H1 (cell line): ENCODE measurements around the gene MYOCD. TPM values are rescaled to one million over a fixed set of nuclear protein-coding genes. Genes with fewer than 3 reads are reported as not detected.

ENCODE experiments used
- CTCF ChIA-PET: fragments of 300-600 bp; sonication (Branson Sonifier 250); formaldehyde crosslinking; loops from one replicate; lab custom pipeline; 2021; ENCODE audit not compliant: partially characterized antibody; lab: Charles Lee
- POLR2A ChIA-PET: fragments of 300-600 bp; sonication (Branson Sonifier 250); formaldehyde crosslinking; loops from one replicate; lab custom pipeline; 2021; ENCODE audit warnings: inconsistent platforms; ENCODE audit not compliant: partially characterized antibody; lab: Charles Lee
- DNase-seq, 2 experiments: peaks; one replicate each; pipeline versions ENCODE4 v3.0.0 to v3.0.0-alpha.2; 2010 to 2022; ENCODE audit warnings: low spot score in 2 of 2, low read depth in 1 of 2, mixed read lengths in 1 of 2
- FAIRE-seq: peaks from 2 replicates; lab custom pipeline; 2011; peaks lifted over from hg19 to GRCh38; lab: Jason Lieb, UNC
- H2AFZ ChIP-seq: 2 replicates; pipeline ENCODE4 v1.8.1; 2012; ENCODE audit warnings: low read length, inconsistent platforms
- H2AK5ac ChIP-seq: 2 replicates; pipeline ENCODE4 v1.6.1; 2013; ENCODE audit warnings: low read depth, low read length
- H2BK120ac ChIP-seq: replicated peaks from 2 replicates; pipeline ENCODE3; 2013; ENCODE audit warnings: low read depth, low read length, inconsistent platforms
- H2BK12ac ChIP-seq: 2 replicates; pipeline ENCODE4 v1.6.1; 2013; ENCODE audit warnings: low read depth, low read length
- H2BK15ac ChIP-seq: 2 replicates; pipeline ENCODE4 v1.6.1; 2013; ENCODE audit warnings: low read length
- H2BK20ac ChIP-seq: 2 replicates; pipeline ENCODE4 v1.6.1; 2013; ENCODE audit warnings: low read length
- H2BK5ac ChIP-seq: 2 replicates; pipeline ENCODE4 v1.6.1; 2013; ENCODE audit warnings: low read depth, low read length
- H3K14ac ChIP-seq: 2 replicates; pipeline ENCODE4 v1.6.1; 2013; ENCODE audit warnings: inconsistent platforms; ENCODE audit not compliant: insufficient read length
- H3K18ac ChIP-seq: 2 replicates; pipeline ENCODE4 v1.6.1; 2013; ENCODE audit warnings: low read length; ENCODE audit errors: extremely low read depth
- H3K23ac ChIP-seq: 2 replicates; pipeline ENCODE4 v1.6.1; 2013; ENCODE audit warnings: inconsistent platforms; ENCODE audit not compliant: insufficient read length
- H3K23me2 ChIP-seq: 2 replicates; pipeline ENCODE4 v1.6.1; 2013; ENCODE audit warnings: low read depth, low read length
- H3K27ac ChIP-seq: 2 replicates; pipeline ENCODE4 v1.6.1; 2011; ENCODE audit warnings: low read depth, low read length, inconsistent platforms
- H3K27me3 ChIP-seq, 4 experiments: replicated peaks in 1 of 4; 1 replicate in 1 of 4; 2 replicates in 3 of 4; pipeline versions ENCODE4 v1.6.1 to v1.8.1; 2011 to 2013; ENCODE audit warnings: low read length in 3 of 4, mild to moderate bottlenecking in 3 of 4, inconsistent platforms in 2 of 4, mixed read lengths in 2 of 4, moderate library complexity in 1 of 4; ENCODE audit not compliant: control insufficient read depth in 3 of 4, insufficient read depth in 3 of 4; ENCODE audit errors: extremely low read depth in 1 of 4
- H3K36me3 ChIP-seq, 4 experiments: 2 replicates each; pipeline versions ENCODE4 v1.6.1 to v1.8.1; 2011 to 2013; ENCODE audit warnings: mild to moderate bottlenecking in 4 of 4, low read length in 3 of 4, moderate library complexity in 2 of 4, control low read depth in 1 of 4, inconsistent platforms in 1 of 4; ENCODE audit not compliant: insufficient read depth in 4 of 4, control insufficient read depth in 2 of 4
- H3K4ac ChIP-seq: replicated peaks from 2 replicates; pipeline ENCODE3; 2013; ENCODE audit warnings: low read length, low read depth, mixed read lengths, inconsistent platforms; ENCODE audit not compliant: insufficient read length
- H3K4me1 ChIP-seq, 4 experiments: replicated peaks in 1 of 4; 1 replicate in 1 of 4; 2 replicates in 3 of 4; pipeline versions ENCODE4 v1.6.1 to v1.8.1; 2011 to 2013; ENCODE audit warnings: low read length in 3 of 4, inconsistent platforms in 2 of 4, mixed read lengths in 1 of 4; ENCODE audit not compliant: insufficient read depth in 4 of 4, control insufficient read depth in 3 of 4
- H3K4me2 ChIP-seq, 2 experiments: 2 replicates each; pipeline versions ENCODE4 v1.6.1 to v1.8.1; 2011 to 2013; ENCODE audit warnings: low read depth in 2 of 2, low read length in 2 of 2, control low read depth in 1 of 2, inconsistent platforms in 1 of 2, mild to moderate bottlenecking in 1 of 2; ENCODE audit not compliant: insufficient read depth in 1 of 2
- H3K4me3 ChIP-seq, 4 experiments: fragments of 200-600, 300-600 bp in 1 of 4; sonication (generic), shearing (Covaris generic), sonication (Bioruptor Twin) in 1 of 4; 2 replicates each; pipeline versions ENCODE4 v1.5.1 to v1.8.1; 2011 to 2016; ENCODE audit warnings: low read length in 4 of 4, low read depth in 3 of 4, control low read depth in 2 of 4, inconsistent platforms in 2 of 4, mild to moderate bottlenecking in 2 of 4, mixed read lengths in 1 of 4, moderate library complexity in 1 of 4; ENCODE audit not compliant: insufficient read depth in 2 of 4; ENCODE audit errors: extremely low read depth in 1 of 4
- H3K56ac ChIP-seq: replicated peaks from 2 replicates; pipeline ENCODE3; 2013; ENCODE audit warnings: low read depth, mild to moderate bottlenecking, mixed read lengths, low read length, inconsistent platforms; ENCODE audit not compliant: insufficient read length
- H3K79me1 ChIP-seq: 2 replicates; pipeline ENCODE4 v1.6.1; 2013; ENCODE audit warnings: low read depth, low read length, control low read depth
- H3K79me2 ChIP-seq, 2 experiments: 2 replicates each; pipeline versions ENCODE4 v1.6.1 to v1.8.1; 2012 to 2013; ENCODE audit warnings: low read length in 2 of 2, mild to moderate bottlenecking in 2 of 2, inconsistent platforms in 1 of 2; ENCODE audit not compliant: insufficient read depth in 2 of 2, control insufficient read depth in 1 of 2
- H3K9ac ChIP-seq, 4 experiments: replicated peaks in 1 of 4; 1 replicate in 1 of 4; 2 replicates in 3 of 4; pipeline versions ENCODE4 v1.6.1 to v1.8.1; 2011 to 2013; ENCODE audit warnings: low read depth in 3 of 4, low read length in 3 of 4, control low read depth in 2 of 4, mild to moderate bottlenecking in 2 of 4, moderate library complexity in 2 of 4, inconsistent platforms in 1 of 4; ENCODE audit errors: extremely low read depth in 1 of 4
- H3K9me3 ChIP-seq, 2 experiments: 2 replicates each; pipeline versions ENCODE4 v1.6.1 to v1.8.1; 2012 to 2013; ENCODE audit warnings: mild to moderate bottlenecking in 2 of 2, moderate library complexity in 2 of 2, control low read depth in 1 of 2, inconsistent platforms in 1 of 2, low read depth in 1 of 2, low read length in 1 of 2, mixed read lengths in 1 of 2; ENCODE audit not compliant: insufficient read depth in 2 of 2
- H4K20me1 ChIP-seq, 2 experiments: replicated peaks in 1 of 2; 2 replicates each; pipeline versions ENCODE3 to v1.8.1; 2011 to 2013; ENCODE audit warnings: inconsistent platforms in 2 of 2, low read length in 2 of 2, mild to moderate bottlenecking in 1 of 2; ENCODE audit not compliant: insufficient read depth in 2 of 2, control insufficient read depth in 1 of 2
- H4K5ac ChIP-seq: 2 replicates; pipeline ENCODE4 v1.6.1; 2013; ENCODE audit warnings: low read length, low read depth, mixed read lengths, inconsistent platforms; ENCODE audit not compliant: insufficient read length
- H4K8ac ChIP-seq: 2 replicates; pipeline ENCODE4 v1.8.0; 2013; ENCODE audit warnings: mild to moderate bottlenecking, moderate library complexity, low read length, inconsistent platforms; ENCODE audit not compliant: insufficient read depth; ENCODE audit errors: extremely low read depth
- H4K91ac ChIP-seq: replicated peaks from 2 replicates; pipeline ENCODE3; 2013; ENCODE audit warnings: low read length, mixed read lengths, inconsistent platforms; ENCODE audit not compliant: insufficient read length
- BCL11A ChIP-seq, 2 experiments: IDR thresholded peaks; one replicate each; pipeline ENCODE4 v1.6.1; 2011; ENCODE audit warnings: low read depth in 2 of 2, low read length in 2 of 2, mild to moderate bottlenecking in 2 of 2
- CBX8 ChIP-seq: fragments of 300-800, 300-1000 bp; sonication (generic); IDR thresholded peaks from 2 replicates; pipeline ENCODE4 v1.7.1; 2016; ENCODE audit warnings: low read depth, low read length, borderline replicate concordance
- CHD2 ChIP-seq: IDR thresholded peaks from 2 replicates; pipeline ENCODE4 v1.6.1; 2012; ENCODE audit warnings: low read length, improper control_type of control experiment
- GABPA ChIP-seq: IDR thresholded peaks from 2 replicates; pipeline ENCODE4 v1.6.1; 2011; ENCODE audit warnings: mild to moderate bottlenecking, low read length, moderate library complexity, borderline replicate concordance; ENCODE audit not compliant: insufficient read depth
- HDAC2 ChIP-seq, 2 experiments: fragments of 300-600 bp in 1 of 2; sonication (generic) in 1 of 2; IDR thresholded peaks; 2 replicates each; pipeline ENCODE4 v1.6.1; 2011 to 2012; ENCODE audit warnings: low read depth in 2 of 2, low read length in 2 of 2, mild to moderate bottlenecking in 2 of 2, moderate library complexity in 2 of 2, borderline replicate concordance in 1 of 2, inconsistent platforms in 1 of 2
- JUN ChIP-seq: IDR thresholded peaks from 2 replicates; pipeline ENCODE4 v1.6.1; 2011; ENCODE audit warnings: low read depth, mild to moderate bottlenecking, improper control_type of control experiment, low read length
- MAX ChIP-seq: IDR thresholded peaks from 2 replicates; pipeline ENCODE4 v1.6.1; 2012; ENCODE audit warnings: inconsistent platforms
- NRF1 ChIP-seq: IDR thresholded peaks from 2 replicates; pipeline ENCODE4 v1.6.1; 2011; ENCODE audit warnings: mild to moderate bottlenecking, low read depth, low read length, improper control_type of control experiment
- RAD21 ChIP-seq, 2 experiments: IDR thresholded peaks in 1 of 2; conservative IDR thresholded peaks in 1 of 2; 2 replicates each; pipeline ENCODE4 v1.6.1; 2011; ENCODE audit warnings: low read depth in 2 of 2, low read length in 2 of 2, improper control_type of control experiment in 1 of 2, inconsistent platforms in 1 of 2, mild to moderate bottlenecking in 1 of 2, moderate library complexity in 1 of 2
- SAP30 ChIP-seq: fragments of 300-600 bp; sonication (generic); IDR thresholded peaks from 2 replicates; pipeline ENCODE4 v1.7.1; 2012; ENCODE audit warnings: low read length, moderate library complexity, mild to moderate bottlenecking, inconsistent platforms; ENCODE audit not compliant: insufficient read depth, insufficient replicate concordance
- SIRT6 ChIP-seq: IDR thresholded peaks from one replicate; pipeline ENCODE4 v1.7.1; 2012; ENCODE audit warnings: low read length, inconsistent platforms
- SIX5 ChIP-seq: IDR thresholded peaks from 2 replicates; pipeline ENCODE4 v1.6.1; 2011; ENCODE audit warnings: mild to moderate bottlenecking, low read depth, low read length
- SP1 ChIP-seq: IDR thresholded peaks from 2 replicates; pipeline ENCODE4 v1.6.1; 2011; ENCODE audit warnings: low read depth, low read length
- ZNF274 ChIP-seq: IDR thresholded peaks from 2 replicates; pipeline ENCODE4 v1.7.0; 2012; ENCODE audit warnings: low read length, borderline replicate concordance; ENCODE audit errors: extremely low read depth
- WGBS, 2 experiments: shearing (Covaris generic) in 1 of 2; methylation state at CpG; one replicate each; pipeline versions ENCODE4 v1.1.6 to v1.1.7; 2013 to 2015; ENCODE audit warnings: low lambda C conversion rate in 2 of 2, mixed read lengths in 2 of 2, inconsistent platforms in 1 of 2, low coverage in 1 of 2, missing lambda C conversion rate in 1 of 2; ENCODE audit not compliant: insufficient replicate concordance in 2 of 2, insufficient coverage in 1 of 2, insufficient read length in 1 of 2; ENCODE audit errors: extremely low coverage in 1 of 2, missing lambda C conversion rate in 1 of 2; 5-methylcytosine and 5-hydroxymethylcytosine counted together
- polyA plus RNA-seq, 7 experiments: library from polyadenylated mRNA; depleted of rRNA in 3 of 7; stranded (reverse) in 5 of 7; unstranded in 2 of 7; fragments of >200 nt in 5 of 7; fragments of 200-250 nt in 2 of 7; gene quantifications; 1 replicate in 5 of 7; 2 replicates in 1 of 7; 4 replicates in 1 of 7; pipeline versions ENCODE4 v1.2.1 to v1.2.3, GENCODE V29; 2011 to 2013; ENCODE audit warnings: missing spikeins in 2 of 7, mixed read lengths in 2 of 7
- total RNA-seq: library from RNA; stranded (reverse); fragmentation: NEBNext Ultra II Directional; extraction: Animal tissue kit (Norgen Biotek cat#: 25700); gene quantifications from 2 replicates; pipeline ENCODE4 v1.2.1, GENCODE V29; 2021

MYOCD gene
- total and polyA plus RNA-seq, 2 of the 8 experiments (the other 6 are each of a cell fraction or from before 2014, with no cell fraction given), result 0.30 to 4.9 TPM

GRCh38 chr17:12773153-12773552 lies 107.5 kb downstream of the MYOCD start:
- H2BK5ac ChIP-seq, result no peak overlapping the region
- no peaks in the 10 kb centered on the region for H3K4me1 ChIP-seq
- H3K79me1 ChIP-seq, result no peaks in the 10 kb centered on the region
- H3K4ac ChIP-seq, result no peak overlapping the region
- H3K14ac ChIP-seq, result no peak overlapping the region
- H4K91ac ChIP-seq, result no peak overlapping the region
- DNase-seq, result no peak
- no peak overlapping the region for H3K56ac ChIP-seq
- H2AFZ ChIP-seq, result no peak overlapping the region
- no peak overlapping the region for H2AK5ac ChIP-seq
- H3K36me3 ChIP-seq, result no peaks in the 10 kb centered on the region
- no peak overlapping the region for H3K27ac ChIP-seq
- FAIRE-seq, result no peak
- no peak overlapping the region for H2BK15ac ChIP-seq
- no peak overlapping the region for H2BK20ac ChIP-seq
- H3K4me2 ChIP-seq, result no peak overlapping the region
- ChIA-PET CTCF (no interaction called here), POLR2A (no interaction called here)
- no peaks in the 10 kb centered on the region for H3K79me2 ChIP-seq
- 85% methylated on average over 1 of the region's 1 CpG; no CpG with 5 or more reads in 1 of the 2 experiments for WGBS, 2 experiments
- no peak overlapping the region for H4K5ac ChIP-seq
- H2BK12ac ChIP-seq, result no peak overlapping the region
- H3K23ac ChIP-seq, result no peak overlapping the region
- no peaks in the 10 kb centered on the region for H4K20me1 ChIP-seq
- no peak overlapping the region for H2BK120ac ChIP-seq
- H3K18ac ChIP-seq, result no peak overlapping the region
- H3K23me2 ChIP-seq, result no peaks in the 10 kb centered on the region; the same call in 1 of the 2 replicates
- H3K9me3 ChIP-seq, result no peaks in the 10 kb centered on the region
- no peaks in the 10 kb centered on the region for H3K27me3 ChIP-seq
- no peak overlapping the region for H4K8ac ChIP-seq
- H3K9ac ChIP-seq, result no peak overlapping the region
- H3K4me3 ChIP-seq, result no peak overlapping the region
- TF ChIP-seq NRF1 (no peak), CBX8 (no peak), BCL11A (IDR thresholded peaks at IDR 0.05; ENCODE audit: low read depth in 2 of 2, low read length in 2 of 2) (no peak), MAX (no peak), SP1 (no peak), SIX5 (no peak), ZNF274 (no peak), HDAC2 (IDR thresholded peaks at IDR 0.05; ENCODE audit: borderline replicate concordance in 1 of 2, low read depth in 2 of 2, low read length in 2 of 2) (no peak), CHD2 (no peak), SAP30 (no peak), SIRT6 (no peak), GABPA (no peak), RAD21 (IDR thresholded peaks at IDR 0.05 in 1 of 2, conservative IDR thresholded peaks at IDR 0.05 in 1 of 2; ENCODE audit: low read depth in 2 of 2, low read length in 2 of 2) (no peak), JUN (no peak)
